Activated effector memory CD4-positive, alpha-beta T cell treated with Interleukin-2 at 50 U/mL for 16 hours (primary cell): ENCODE measurements around the gene FHIT.

Experiments used
- DNase-seq: peaks from one replicate; pipeline ENCODE4 v3.0.0-alpha.2; 2020

The FHIT gene

DNA sequence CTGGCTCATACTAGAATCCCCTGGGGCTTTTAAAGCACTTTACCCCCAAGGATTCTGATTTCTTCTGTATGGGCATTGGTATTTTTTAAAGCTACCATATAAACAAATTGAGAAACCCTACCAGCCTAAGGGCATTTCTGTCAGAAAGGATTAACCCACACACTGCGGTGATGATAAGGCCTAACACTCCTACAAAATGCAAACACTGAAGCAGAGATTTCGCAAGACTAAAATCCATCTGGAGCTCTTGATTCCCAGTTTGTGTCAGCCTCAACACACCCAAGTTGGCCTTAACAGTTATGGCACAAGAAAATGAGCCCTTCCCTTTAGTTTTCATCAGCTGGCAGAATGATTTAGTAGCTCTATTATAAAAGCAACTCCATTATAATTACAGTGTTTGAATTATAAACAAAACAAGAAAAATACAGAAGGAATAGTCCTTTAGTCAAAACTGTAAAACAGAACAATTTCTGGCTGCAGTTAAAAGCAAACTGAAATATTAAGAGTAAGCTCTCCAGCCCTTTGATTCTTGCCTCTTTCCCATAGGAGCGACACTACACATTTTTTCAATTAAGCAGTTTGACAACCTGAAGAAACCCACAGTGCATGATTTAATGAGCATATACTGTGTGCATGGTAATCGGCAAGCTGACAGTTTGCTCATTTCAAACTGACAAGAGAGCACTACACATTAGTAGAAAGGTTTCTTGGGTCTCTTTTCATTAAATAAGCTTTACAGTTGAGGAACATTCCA lies 441.2 kb downstream of the FHIT start:
- no peak for DNase-seq

DNA sequence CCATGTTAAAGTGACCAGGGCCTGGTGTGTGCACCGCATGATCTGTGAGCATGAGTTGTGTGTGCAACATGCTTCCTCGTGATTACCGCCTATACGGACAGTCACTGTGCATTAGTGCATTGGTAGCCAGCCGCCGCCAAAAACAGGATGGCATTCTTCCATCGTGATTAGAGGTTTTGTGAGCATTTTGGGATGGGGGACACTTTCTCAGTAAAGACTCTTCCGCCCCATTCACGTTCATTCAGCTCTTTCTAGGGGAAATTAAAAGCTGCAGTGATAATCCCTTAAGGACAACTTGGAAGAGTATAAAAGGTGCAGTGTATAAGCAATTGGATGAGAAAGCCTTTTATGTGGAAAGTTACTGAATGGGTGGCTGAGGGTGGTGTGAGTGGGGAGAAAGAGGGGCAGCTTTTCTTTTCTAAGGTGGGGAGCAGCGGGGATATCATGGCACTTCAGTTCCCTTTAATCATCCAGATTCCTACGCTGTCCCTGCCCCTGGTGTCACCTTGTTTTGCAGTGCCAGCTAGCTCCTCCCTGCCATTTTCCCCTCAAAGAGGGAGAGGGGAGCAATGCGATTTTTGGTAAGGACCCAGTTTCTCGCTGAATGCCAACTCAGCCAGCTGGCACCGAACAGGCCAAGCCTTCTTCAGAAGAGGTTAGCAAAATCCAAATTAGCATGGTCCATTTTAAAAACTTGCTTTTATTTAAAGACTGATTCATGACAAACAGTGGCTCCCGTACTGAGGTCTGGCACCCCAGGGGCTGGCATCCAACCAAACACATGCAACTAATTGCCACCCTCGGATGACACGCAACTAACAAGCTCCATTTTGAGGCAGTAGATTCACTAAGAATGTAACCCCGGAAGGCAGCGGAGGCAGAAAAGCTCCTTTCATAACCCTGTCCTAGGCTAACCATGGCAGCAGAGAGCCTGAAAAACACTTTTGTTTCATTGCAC lies 447.8 kb downstream of the FHIT start:
- DNase-seq, result no peak

DNA sequence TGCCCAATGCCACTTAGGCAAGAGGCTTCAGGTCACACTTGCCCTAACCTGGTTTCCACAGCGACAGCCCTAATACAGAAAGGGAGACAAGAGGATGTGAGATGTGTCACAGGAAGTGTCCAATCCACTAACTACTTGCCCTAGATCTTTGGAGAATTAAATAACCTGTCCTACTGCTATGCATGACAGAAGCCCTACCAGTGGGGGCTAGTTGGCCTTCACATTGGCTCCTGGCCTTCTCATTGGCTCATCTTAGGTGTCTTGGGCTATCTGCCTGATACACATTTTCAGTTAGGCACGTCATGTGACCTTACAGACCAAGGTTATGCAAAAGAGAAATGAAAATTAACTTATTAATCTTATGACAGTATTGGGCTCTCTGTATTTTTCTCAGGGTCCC lies 449.9 kb downstream of the FHIT start:
- DNase-seq, result no peak

DNA sequence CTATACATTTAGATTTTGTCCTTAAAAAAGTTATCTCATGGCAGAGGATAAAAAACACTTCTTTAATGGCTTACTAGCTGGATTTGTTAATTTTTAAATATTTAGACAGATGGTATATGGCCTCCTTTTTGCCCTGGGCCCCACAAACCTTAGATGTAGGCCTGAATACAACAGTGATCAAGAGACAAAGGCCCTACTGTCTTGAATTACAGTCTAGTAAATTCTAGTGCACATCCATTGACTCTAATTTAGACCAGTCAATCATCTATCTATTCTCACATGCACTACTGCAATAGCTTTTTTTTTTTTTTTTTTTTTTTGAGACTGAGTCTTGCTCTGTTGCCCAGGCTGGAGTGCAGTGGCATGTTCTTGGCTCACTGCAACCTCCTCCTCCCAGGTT lies 452.8 kb downstream of the FHIT start:
- no peak for DNase-seq

DNA sequence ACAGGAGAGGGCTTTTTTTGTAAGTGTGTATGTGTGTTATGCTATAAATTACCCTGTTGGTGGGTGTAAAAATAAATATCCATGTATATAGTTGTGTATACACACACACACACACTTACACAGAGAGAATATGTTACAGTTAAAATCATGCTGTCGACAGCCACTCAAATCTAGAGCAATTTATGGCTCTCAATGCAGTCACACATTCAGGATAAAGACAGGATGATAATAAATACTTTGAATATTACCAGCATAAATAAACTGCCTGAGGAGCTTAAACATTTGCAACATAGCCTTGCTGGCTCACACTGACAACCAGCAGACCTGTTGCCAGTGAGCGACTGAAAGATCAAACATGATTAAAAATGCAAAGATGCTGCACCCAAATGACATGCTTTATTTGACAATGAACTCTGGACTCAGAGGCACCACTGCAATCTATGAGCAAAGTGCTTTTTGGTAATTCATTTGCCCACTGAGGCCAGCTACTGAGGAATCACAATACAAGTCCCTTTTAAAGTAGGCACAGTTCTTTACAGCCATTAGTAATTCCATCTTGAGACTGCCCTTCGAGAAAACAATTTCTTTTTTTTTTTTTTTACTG lies 458.9 kb downstream of the FHIT start:
- no peak for DNase-seq

DNA sequence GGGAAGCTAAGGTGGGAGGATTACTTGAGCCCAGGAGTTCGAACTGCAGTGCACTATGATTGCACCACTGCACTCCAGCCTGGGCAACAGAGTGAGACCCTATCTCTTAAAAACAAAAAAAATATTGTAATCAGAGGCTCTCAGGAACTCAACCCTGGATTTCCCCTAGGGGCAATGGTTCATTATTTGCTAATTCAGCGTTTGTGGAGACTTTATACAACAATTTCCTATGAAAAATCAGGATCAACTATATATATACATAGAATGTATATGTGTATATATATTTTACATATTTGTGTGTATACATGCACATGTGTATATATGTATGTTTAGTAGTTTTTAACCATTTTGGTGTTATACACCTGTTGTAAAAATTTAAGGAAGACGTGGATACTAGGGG lies 463.1 kb downstream of the FHIT start:
- DNase-seq, result no peak

DNA sequence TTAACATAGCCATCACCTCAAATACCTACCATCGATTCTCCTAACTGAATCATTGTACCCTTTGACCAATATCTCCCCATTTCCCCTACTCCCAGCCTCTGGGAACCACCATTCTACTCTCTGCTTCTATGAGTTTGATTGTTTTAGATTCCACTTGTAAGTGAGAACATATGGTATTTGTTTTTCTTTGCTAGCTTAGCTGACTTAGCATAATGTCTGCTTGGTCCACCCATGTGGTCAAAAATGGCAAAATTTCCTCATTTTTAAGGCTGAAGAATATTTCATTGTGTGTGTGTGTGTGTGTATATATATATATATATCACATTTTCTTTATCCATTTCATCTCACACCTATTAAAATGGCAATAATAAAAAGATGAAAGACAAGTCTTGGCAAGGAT lies 469.3 kb downstream of the FHIT start:
- no peak for DNase-seq

DNA sequence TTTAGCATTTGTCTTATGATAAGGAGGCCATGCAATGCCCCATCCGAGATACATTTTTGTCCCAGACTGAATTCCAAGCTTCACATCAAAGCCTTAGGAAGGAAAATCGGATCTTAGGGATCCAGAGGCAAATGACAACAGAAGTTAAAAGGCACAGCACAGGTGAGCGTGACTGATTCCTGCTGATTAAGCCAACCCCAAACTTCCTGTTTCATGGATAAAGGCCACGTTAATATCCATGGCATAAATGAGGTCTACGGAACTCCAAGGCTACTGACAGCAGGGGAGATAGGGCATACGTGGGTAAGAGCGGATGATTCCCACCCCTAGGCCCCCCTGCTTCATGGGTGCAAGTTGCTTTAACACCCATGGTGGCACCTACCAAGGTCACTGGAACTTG lies 471.6 kb downstream of the FHIT start:
- DNase-seq, result no peak

DNA sequence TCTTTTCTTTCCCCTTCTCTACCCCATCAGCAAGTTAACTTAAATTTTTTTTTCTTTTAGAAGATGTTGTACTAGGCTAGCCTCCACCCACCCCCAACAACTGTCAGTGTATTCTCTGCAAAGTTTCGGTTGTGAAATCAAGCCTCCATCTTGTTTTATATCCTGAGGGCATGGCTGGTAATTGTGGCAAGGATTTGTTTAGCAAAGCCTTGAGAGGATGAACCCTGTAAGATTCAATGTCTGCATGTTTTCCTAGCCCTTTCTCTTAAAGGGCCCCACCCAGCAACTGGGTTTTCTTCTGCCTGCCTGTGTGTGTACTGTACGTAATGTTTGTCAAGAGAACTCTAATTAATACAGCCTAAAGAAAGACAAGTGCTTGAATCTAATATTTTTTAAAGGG lies 475.3 kb downstream of the FHIT start:
- no peak for DNase-seq

DNA sequence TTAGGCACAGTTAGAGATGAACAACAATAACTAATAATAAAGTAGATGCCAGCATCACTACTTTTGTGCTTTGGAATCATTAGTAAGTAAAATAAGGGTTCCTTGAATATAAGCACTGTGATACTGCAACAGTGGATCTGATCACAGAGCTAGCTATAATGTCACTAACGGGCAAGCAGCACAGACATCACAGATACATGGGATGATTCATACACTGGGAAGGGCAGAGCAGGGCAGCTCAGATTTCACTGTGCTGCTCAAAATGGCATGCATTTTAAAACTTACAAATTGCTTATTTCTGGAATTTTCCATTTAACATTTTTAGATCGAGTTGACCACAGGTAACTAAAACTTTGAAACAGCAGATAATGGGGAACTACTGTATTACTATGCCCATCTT lies 476.6 kb downstream of the FHIT start:
- DNase-seq, result no peak

DNA sequence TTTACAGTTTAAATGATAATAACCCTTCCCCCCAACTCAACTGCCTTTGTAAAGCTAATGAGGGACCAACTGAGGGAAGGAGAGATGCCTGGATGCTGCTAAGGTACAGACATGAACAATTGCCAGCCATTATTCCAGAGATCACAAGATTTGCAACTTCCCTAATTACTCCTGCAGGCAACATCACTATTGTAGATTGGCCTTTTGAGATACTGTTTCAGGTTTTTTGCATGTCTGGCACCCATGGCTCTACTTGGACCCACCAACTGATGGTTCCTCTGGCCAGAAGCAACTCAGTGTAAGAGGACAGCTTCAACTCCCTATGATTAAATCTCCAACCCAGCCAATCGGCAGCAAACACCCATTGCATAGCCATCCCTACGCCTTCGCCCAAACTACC lies 478.7 kb downstream of the FHIT start:
- DNase-seq, result no peak

DNA sequence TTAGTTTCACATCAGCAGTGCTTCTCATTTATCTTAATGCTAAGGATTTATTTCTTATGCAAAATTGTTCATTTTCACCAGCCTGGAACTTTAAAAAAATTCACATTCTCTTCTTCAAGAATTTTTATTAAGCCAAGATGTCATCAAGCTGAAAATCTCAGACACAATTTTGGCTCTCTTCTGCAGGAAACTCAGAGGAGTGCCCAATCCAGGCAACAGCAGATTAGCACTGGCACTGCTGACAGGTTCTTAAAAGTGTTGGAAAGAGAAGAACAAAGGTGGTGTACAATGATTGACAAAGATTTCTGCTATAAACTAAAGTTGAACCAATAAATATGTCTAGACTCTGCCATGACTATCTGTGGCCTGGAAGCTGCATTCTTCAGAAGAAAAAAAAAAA lies 479.5 kb downstream of the FHIT start:
- no peak for DNase-seq

DNA sequence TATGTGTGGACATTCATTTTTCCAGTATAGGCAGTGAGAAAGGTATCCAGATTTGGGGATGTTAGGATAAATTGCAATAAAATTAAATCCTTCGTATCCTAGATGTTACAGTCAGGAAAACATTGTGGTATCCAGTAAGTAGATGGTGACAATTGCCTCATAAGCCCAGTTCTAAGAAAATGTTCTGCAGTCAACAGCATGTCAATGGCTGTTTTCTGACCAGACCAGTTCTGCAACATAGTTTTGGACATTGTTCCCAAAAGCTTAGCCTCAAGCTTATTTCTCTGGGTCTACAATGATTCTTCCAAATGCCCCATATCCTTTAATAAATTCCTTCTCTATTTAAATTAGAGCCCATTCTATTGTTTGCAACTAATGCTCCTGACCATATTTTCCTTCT lies 480.7 kb downstream of the FHIT start:
- no peak for DNase-seq

DNA sequence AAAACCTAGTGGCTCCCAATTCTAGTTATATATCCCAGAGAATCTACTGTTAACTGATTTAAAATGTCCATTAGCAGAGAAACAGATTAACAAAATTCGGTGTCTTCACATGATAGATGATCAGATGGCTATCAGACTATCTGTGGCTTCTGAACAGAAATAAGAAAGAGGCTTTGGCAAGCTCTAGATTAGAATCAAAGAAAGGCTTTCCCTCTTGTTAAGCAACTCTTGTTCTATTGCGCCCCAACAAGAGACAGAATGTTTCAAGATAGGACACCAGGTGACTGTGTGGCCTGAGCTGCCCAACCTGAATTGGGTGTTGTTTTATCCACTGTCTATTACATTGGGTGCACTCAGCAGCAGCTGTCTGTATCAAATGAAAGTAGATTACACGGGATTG lies 483.7 kb downstream of the FHIT start:
- DNase-seq, result no peak

DNA sequence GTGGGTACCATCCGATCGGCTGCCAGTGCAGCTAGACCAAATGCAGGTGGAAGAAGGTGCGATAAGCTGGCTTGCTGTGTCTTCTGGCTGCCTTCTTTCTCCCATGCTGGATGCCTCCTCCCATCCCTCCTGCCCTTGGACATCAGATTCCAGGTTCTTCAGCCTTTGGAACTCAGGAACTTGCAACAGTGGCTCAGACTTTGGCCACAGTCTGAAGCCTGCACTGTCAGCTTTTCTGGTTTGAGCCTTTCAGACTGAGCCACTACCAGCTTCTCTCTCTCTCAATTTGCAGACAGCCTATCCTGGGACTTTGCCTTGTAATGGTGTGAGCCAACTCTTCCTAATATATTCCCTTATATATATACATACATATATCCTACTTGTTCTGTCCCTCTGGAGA lies 485.5 kb downstream of the FHIT start:
- DNase-seq, result no peak

DNA sequence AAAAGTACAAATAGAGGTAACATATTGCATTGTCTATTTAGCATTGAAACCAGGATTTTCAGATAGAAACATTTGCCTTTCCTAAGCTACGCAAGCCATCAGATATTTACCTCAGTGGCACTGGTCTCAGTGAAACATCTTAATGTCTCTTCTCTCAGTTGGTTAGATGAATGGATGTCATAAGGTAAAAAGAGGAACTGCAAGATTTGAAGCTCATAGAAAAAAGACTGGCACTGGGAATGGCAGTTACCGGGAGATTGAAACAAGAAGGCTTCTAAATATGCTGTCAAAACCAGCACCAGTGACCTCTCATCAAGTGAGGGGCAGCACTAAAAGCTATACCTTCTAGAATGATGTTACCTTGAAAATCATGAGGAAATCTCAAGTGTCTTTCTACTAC lies 486.4 kb downstream of the FHIT start:
- no peak for DNase-seq

DNA sequence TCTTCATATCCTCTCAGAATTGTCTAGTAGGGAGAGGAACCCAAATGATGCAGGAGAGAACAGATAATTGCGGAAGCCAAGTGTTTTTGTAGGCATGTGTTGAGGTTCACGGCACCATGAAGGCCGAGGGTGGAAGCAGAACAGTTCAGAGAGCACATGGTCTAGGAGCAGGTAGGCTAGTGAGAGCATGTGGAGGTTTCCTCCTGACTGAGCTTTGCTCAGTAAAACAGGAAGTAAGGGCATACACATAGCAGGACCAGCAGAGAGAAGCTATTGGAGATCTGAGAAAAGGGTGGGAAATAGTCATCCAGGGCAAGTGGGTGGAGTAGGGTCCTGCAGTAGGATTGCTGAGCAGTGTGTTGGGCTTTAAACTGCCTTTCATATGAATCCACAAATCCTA lies 491.1 kb downstream of the FHIT start:
- no peak for DNase-seq

DNA sequence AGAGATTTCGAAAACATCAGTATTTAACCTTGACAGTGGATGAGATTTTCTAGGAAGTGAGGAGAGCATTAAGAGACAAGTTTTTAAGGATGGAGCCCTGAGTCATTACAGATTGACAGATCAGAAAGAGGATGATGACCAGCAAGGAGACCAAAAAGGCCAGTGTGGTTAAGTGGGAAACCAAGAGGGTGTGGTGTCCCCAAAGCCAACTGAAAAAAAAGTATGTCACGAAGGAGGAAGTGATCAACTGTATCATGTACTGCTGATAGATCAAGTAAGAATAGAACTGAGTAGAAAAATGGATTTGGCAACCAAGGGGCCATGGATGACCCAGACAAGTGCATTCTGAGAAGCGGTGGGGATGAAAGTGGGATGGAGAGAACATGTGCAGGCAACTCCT lies 491.8 kb downstream of the FHIT start:
- DNase-seq, result no peak

DNA sequence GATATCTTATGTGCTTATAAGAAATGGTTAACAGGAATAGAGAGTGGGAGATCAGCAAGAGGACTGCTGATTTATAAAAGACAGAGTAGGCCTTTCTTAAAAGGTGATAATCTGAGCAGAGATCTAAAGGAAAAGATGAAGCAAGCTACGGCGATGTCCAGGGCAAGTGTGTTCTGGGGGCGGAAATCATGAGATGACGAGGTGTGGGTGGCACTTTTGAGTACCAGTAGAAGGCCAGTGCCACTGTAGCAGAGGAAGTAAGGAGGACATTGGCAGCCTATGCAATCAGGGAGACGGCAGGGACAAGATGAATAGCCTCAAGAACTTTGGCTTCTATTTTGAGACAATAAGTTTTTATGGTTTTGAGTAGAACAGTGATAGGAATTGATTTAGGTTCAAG lies 492.4 kb downstream of the FHIT start:
- no peak for DNase-seq

DNA sequence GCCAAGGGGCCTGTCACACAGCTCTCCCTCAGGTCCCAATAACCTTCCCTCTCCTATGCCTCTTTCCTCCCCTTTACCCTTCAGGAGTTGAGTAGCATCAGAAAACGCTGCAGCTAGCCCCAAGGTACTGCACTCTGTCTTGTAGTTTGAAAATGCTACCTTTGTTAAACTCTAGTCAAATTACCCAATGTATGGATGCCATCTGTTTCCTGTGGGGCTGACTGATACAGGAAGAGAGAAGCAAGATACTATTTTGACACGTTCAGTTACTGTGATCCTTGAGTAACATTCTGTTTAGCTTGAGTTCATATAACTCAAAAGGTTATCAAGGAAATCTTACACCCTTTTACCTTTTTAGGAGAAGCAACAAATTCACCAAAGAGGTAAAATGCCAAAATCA lies 493.1 kb downstream of the FHIT start:
- DNase-seq, result no peak

DNA sequence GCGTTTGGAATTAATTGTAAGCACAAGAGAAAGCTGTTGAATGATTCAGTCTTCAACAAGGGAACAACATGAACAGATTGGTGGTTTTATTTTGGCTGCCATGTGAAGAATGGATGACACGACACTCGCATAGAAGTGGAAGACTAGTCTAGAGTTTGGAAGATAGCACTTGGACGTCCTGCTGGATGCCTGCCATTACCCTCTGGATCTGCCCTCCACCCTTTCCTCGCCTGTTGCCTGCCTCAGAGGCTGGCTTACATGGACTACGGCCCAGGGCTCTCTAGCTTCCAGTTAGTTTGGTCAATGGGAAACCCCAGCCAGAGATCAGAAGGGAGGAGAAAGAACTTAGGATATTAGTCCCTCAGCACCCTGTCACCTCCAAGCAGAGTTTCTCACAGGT lies 493.5 kb downstream of the FHIT start:
- DNase-seq, result no peak

DNA sequence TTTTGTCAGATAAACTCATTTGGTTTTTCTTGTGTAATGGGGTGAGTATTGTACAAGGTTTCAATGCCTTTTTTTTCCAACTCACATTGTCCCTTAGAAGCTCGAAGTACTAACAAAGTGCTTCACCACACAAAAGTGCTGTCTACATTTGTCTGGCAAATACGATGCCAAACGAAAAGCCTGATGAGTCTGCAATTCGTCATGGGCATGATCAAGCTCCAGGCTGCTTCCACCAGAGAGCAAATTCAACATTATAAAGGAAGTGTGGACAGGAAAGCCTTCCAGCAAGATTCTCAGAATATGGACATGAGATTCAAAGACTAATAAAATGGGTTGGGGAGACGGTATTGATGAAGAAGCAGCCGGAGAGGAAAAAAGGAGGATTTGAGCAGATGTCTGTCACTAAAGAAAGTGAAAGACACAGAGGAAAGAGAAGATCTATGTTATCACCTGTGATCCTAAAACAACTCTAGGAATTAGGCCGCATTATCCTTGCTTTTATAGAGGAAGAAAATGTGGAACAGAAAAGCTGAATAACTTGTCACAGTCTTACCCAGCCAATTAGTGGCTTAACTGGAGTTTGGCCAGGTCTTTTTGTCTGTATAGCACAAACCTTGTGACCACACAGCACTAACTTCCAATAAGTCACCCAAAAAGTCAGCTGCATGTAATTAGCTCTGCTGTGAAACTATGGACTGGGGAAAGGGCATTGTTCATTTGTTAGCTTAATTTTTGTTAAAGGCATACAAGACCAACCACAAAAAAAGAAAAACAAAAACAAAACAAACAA lies 494.8 kb downstream of the FHIT start:
- no peak for DNase-seq

DNA sequence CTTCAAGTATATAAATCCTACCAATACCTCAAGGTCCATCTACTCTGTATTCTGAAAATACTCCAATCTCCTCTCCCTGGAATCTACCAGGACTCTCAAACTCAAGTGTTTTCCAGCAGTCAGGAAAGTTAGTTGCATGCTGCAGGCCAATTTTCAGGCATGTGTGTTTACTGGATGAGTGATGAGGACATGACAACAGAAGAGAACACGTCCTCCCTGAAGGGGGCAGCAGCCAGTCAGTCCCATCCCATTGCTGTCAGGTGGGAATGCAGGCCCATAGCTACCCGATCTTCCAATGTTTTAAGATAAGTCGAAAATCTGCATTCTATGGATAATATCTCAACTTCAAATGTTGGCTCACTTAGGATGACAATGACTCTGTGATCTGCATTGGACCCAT lies 496.2 kb downstream of the FHIT start:
- DNase-seq, result no peak
